ENCODE data around the gene CBLL1.
A peak's percentile ranks its signal among the peaks of the same experiment; 100 is the strongest.

CBLL1 gene

GRCh38 chr7:107743567-107744344 is at the start of gene CBLL1:
CBLL1 (plus strand) TSS chr7:107744142; CDS start chr7:107744164, 22 bp downstream.
- Histone ChIP-seq H3K4me2 (ENCODE audit: insufficient read depth, low read length) (peak within 1 kb of the TSS; percentile 80), H3K36me3 (ENCODE audit: insufficient read depth, low read length) (peaks cover 25% of the 10 kb centered on the region), H2AFZ (ENCODE audit: low read depth, low read length) (peak within 1 kb of the TSS; percentile 97), H3K79me2 (ENCODE audit: insufficient read depth, low read length) (peaks cover 51% of the 10 kb centered on the region), H3K4me3 (ENCODE audit: low read depth in 1 of 2, low read length in 2 of 2) (peak within 1 kb of the TSS; percentile 80 to 84), H3K9me3 (ENCODE audit: insufficient read depth, low read length, severe bottlenecking) (no peaks in the 10 kb centered on the region), H3K27me3 (ENCODE audit: insufficient read depth, low read length, poor library complexity) (no peaks in the 10 kb centered on the region), H3K4me1 (ENCODE audit: insufficient read depth, low read length) (peaks cover 44% of the 10 kb centered on the region), H3K27ac (ENCODE audit: low read length) (peak within 1 kb of the TSS; percentile 99), H4K20me1 (ENCODE audit: insufficient read depth, low read length) (peaks cover 40% of the 10 kb centered on the region), H3K9ac (ENCODE audit: low read depth, low read length) (peak within 1 kb of the TSS; percentile 93)
- DNase-seq (peak; percentile 97), ATAC-seq (ENCODE audit: insufficient read depth, low read depth) (peak; percentile 89)
- TF ChIP-seq EZH2 (IDR thresholded peaks at IDR 0.05; ENCODE audit: borderline replicate concordance, low read depth, low read length, severe bottlenecking): no peak
- TF ChIP-seq CTCF (IDR thresholded peaks at IDR 0.05; ENCODE audit: borderline replicate concordance, extremely low read depth, low read length, poor library complexity, severe bottlenecking): peak; percentile 79

GRCh38 chr7:107694386-107694785 is 49.6 kb upstream of the CBLL1 start:
- TF ChIP-seq CTCF (IDR thresholded peaks at IDR 0.05; ENCODE audit: borderline replicate concordance, extremely low read depth, low read length, poor library complexity, severe bottlenecking): no peak
- no peak for TF ChIP-seq EZH2 (IDR thresholded peaks at IDR 0.05; ENCODE audit: borderline replicate concordance, low read depth, low read length, severe bottlenecking)
- ATAC-seq (ENCODE audit: insufficient read depth, low read depth) (no peak), DNase-seq (no peak)
- Histone ChIP-seq H3K4me1 (ENCODE audit: insufficient read depth, low read length) (no peaks in the 10 kb centered on the region), H4K20me1 (ENCODE audit: insufficient read depth, low read length) (no peaks in the 10 kb centered on the region), H3K36me3 (ENCODE audit: insufficient read depth, low read length) (no peaks in the 10 kb centered on the region), H3K9me3 (ENCODE audit: insufficient read depth, low read length, severe bottlenecking) (no peaks in the 10 kb centered on the region), H3K9ac (ENCODE audit: low read depth, low read length) (no peak overlapping the region), H3K27me3 (ENCODE audit: insufficient read depth, low read length, poor library complexity) (peaks cover 4% of the 10 kb centered on the region), H3K79me2 (ENCODE audit: insufficient read depth, low read length) (no peaks in the 10 kb centered on the region), H3K27ac (ENCODE audit: low read length) (no peak overlapping the region), H3K4me2 (ENCODE audit: insufficient read depth, low read length) (no peak overlapping the region), H2AFZ (ENCODE audit: low read depth, low read length) (no peak overlapping the region), H3K4me3 (ENCODE audit: low read depth in 1 of 2, low read length in 2 of 2) (no peak overlapping the region)

- no peak for DNase-seq
- H3K36me3 ChIP-seq (ENCODE audit: insufficient read depth, low read length): no peaks in the 10 kb centered on the region
- H3K79me2 ChIP-seq (ENCODE audit: insufficient read depth, low read length): no peaks in the 10 kb centered on the region
- H3K27me3 ChIP-seq (ENCODE audit: insufficient read depth, low read length, poor library complexity): peaks cover 4% of the 10 kb centered on the region
- no peaks in the 10 kb centered on the region for H3K9me3 ChIP-seq (ENCODE audit: insufficient read depth, low read length, severe bottlenecking)
- H4K20me1 ChIP-seq (ENCODE audit: insufficient read depth, low read length): no peaks in the 10 kb centered on the region
- no peak overlapping the region for H2AFZ ChIP-seq (ENCODE audit: low read depth, low read length)
- no peak overlapping the region for H3K4me2 ChIP-seq (ENCODE audit: insufficient read depth, low read length)
- no peak overlapping the region for H3K4me3 ChIP-seq (ENCODE audit: low read depth in 1 of 2, low read length in 2 of 2)
- H3K4me1 ChIP-seq (ENCODE audit: insufficient read depth, low read length): no peaks in the 10 kb centered on the region
- TF ChIP-seq CTCF (IDR thresholded peaks at IDR 0.05; ENCODE audit: borderline replicate concordance, extremely low read depth, low read length, poor library complexity, severe bottlenecking) (no peak), EZH2 (IDR thresholded peaks at IDR 0.05; ENCODE audit: borderline replicate concordance, low read depth, low read length, severe bottlenecking) (no peak)
- H3K9ac ChIP-seq (ENCODE audit: low read depth, low read length): no peak overlapping the region
- no peak overlapping the region for H3K27ac ChIP-seq (ENCODE audit: low read length)
- no peak for ATAC-seq (ENCODE audit: insufficient read depth, low read depth)
Observed at GRCh38 chr7:107696330-107696946, 47.5 kb upstream of the CBLL1 start.

Measured in DND-41 (cell line).